Stimulated activated CD8-positive, alpha-beta memory T cell treated with anti-CD3 and anti-CD28 coated beads, Interleukin-12 subunit alpha, Interleukin-12 subunit beta, amount 100 ng/mL, for 24 hours (primary cell): ENCODE measurements around the gene CEP76.

Source experiments
- DNase-seq: peaks from one replicate; pipeline ENCODE4 v3.0.0-alpha.2; 2020; ENCODE audit errors: extremely low read depth

Gene CEP76

GRCh38 chr18:12702221-12703095 lies at the start of gene CEP76, which contains the start of gene PSMG2:
Gene CEP76, minus strand, starts transcription at chr18:12702723. Its CDS starts 175 bp downstream, at chr18:12702548.
Gene PSMG2, plus strand, starts transcription at chr18:12703042. Its CDS starts 66 bp downstream, at chr18:12703108.
- DNase-seq: peak; percentile 65

- no peak for DNase-seq
Measured at GRCh38 chr18:12751891-12752290, 49.4 kb upstream of the CEP76 start.

GRCh38 chr18:12751503-12751884 lies 49.0 kb upstream of the CEP76 start:
- DNase-seq: no peak

- DNase-seq: no peak
Measured at GRCh38 chr18:12750715-12751502, 48.4 kb upstream of the CEP76 start.

GRCh38 chr18:12750076-12750714 lies 47.7 kb upstream of the CEP76 start:
- DNase-seq: no peak

- no peak for DNase-seq
Measured at GRCh38 chr18:12749121-12749520, 46.6 kb upstream of the CEP76 start.

- no peak for DNase-seq
Measured at GRCh38 chr18:12748671-12749070, 46.1 kb upstream of the CEP76 start.

GRCh38 chr18:12747530-12748315 lies 45.2 kb upstream of the CEP76 start:
- DNase-seq: no peak

GRCh38 chr18:12745095-12745795 lies 42.7 kb upstream of the CEP76 start:
- no peak for DNase-seq

- no peak for DNase-seq
Measured at GRCh38 chr18:12744103-12744502, 41.6 kb upstream of the CEP76 start.

GRCh38 chr18:12742453-12742852 lies 39.9 kb upstream of the CEP76 start:
- no peak for DNase-seq

- no peak for DNase-seq
Measured at GRCh38 chr18:12741351-12741750, 38.8 kb upstream of the CEP76 start.

- DNase-seq: no peak
Measured at GRCh38 chr18:12737243-12737902, 34.9 kb upstream of the CEP76 start.

- DNase-seq: no peak
Measured at GRCh38 chr18:12726774-12727550, 24.4 kb upstream of the CEP76 start.

- no peak for DNase-seq
Measured at GRCh38 chr18:12726331-12726730, 23.8 kb upstream of the CEP76 start.

GRCh38 chr18:12722731-12723130 lies 20.2 kb upstream of the CEP76 start:
- no peak for DNase-seq

- no peak for DNase-seq
Measured at GRCh38 chr18:12721495-12722275, 19.2 kb upstream of the CEP76 start.

GRCh38 chr18:12711446-12711845 lies 8.9 kb upstream of the CEP76 start:
- DNase-seq: no peak

GRCh38 chr18:12703664-12704063 lies 1.1 kb upstream of the CEP76 start:
- no peak for DNase-seq
